KMS-11 (cell line): Measurements from ENCODE around the gene KIF6.

Source experiments
- H2AFZ ChIP-seq: fragments of 200-600 bp; sonication (generic); 2 replicates; pipeline ENCODE4 v1.6.1; 2016; ENCODE audit warnings: antibody characterized with exemption, mixed run types, low read depth
- H3K27ac ChIP-seq: fragments of 200-600 bp; sonication (generic); 2 replicates; pipeline ENCODE4 v1.6.1; 2016; ENCODE audit warnings: mild to moderate bottlenecking, mixed run types
- H3K27me3 ChIP-seq: fragments of 200-600 bp; sonication (generic); 2 replicates; pipeline ENCODE4 v1.6.1; 2017; ENCODE audit warnings: mild to moderate bottlenecking, low read depth, mixed run types, moderate library complexity; ENCODE audit not compliant: insufficient read depth
- H3K36me3 ChIP-seq: fragments of 200-600 bp; sonication (generic); 2 replicates; pipeline ENCODE4 v1.6.1; 2017; ENCODE audit warnings: mild to moderate bottlenecking, mixed run types; ENCODE audit not compliant: insufficient read depth
- H3K4me1 ChIP-seq: fragments of 200-600 bp; sonication (generic); 2 replicates; pipeline ENCODE4 v1.6.1; 2016; ENCODE audit warnings: mild to moderate bottlenecking, low read depth, mixed run types; ENCODE audit not compliant: poor library complexity, severe bottlenecking
- H3K4me2 ChIP-seq: fragments of 200-600 bp; sonication (generic); 2 replicates; pipeline ENCODE4 v1.7.0; 2016; ENCODE audit warnings: mild to moderate bottlenecking, mixed run types
- H3K4me3 ChIP-seq: fragments of 200-600 bp; sonication (generic); IDR thresholded peaks from 2 replicates; pipeline ENCODE4 v1.6.1; 2017; ENCODE audit warnings: low read depth, low read length, mixed read lengths; ENCODE audit not compliant: insufficient read depth
- H3K79me2 ChIP-seq: fragments of 200-600 bp; sonication (generic); 2 replicates; pipeline ENCODE4 v1.6.1; 2016; ENCODE audit warnings: low read depth, mixed run types; ENCODE audit not compliant: insufficient read depth
- H3K9ac ChIP-seq: fragments of 200-600 bp; sonication (generic); 2 replicates; pipeline ENCODE4 v1.6.1; 2016; ENCODE audit warnings: mild to moderate bottlenecking, mixed run types
- H4K20me1 ChIP-seq: fragments of 200-600 bp; sonication (generic); 2 replicates; pipeline ENCODE4 v1.6.1; 2016; ENCODE audit warnings: mild to moderate bottlenecking, mixed run types; ENCODE audit not compliant: insufficient read depth
- CTCF ChIP-seq: fragments of 200-600 bp; sonication (generic); conservative IDR thresholded peaks from 2 replicates; pipeline ENCODE4 v1.6.1; 2017; ENCODE audit warnings: low read depth, mild to moderate bottlenecking, antibody characterized with exemption, low read length, moderate library complexity, mixed read lengths

The KIF6 gene

DNA sequence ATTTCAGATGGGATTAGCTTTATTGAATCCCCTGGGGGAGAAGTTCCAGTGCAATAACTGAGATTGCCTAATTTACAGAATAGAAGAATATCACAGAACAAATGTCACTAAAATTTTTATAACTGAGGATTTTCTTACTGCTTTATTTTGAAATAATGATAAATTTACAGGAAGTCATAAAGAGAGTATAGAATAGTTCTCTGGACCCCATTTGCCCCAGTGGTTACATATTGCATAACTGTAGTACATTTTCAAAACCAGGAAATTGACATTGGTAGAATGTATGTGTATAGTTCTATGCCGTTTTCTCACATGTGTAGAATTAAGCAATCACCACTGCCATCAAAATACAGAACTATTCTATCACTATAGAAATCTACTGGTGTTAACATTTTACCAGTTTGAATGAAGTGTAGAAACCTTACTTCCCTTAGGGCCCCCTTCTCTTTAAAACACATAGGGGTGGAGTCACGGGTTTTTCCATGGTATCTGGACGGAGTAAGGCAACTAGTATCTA lies 18.3 kb downstream of the KIF6 start:
- Histone ChIP-seq H3K27me3 (no peaks in the 10 kb centered on the region), H3K27ac (no peak overlapping the region), H3K79me2 (no peaks in the 10 kb centered on the region), H3K4me3 (no peak overlapping the region), H3K9ac (no peak overlapping the region), H2AFZ (no peak overlapping the region), H3K4me1 (no peaks in the 10 kb centered on the region), H3K36me3 (no peaks in the 10 kb centered on the region), H3K4me2 (no peak overlapping the region), H4K20me1 (no peaks in the 10 kb centered on the region)
- no peak for TF ChIP-seq CTCF

DNA sequence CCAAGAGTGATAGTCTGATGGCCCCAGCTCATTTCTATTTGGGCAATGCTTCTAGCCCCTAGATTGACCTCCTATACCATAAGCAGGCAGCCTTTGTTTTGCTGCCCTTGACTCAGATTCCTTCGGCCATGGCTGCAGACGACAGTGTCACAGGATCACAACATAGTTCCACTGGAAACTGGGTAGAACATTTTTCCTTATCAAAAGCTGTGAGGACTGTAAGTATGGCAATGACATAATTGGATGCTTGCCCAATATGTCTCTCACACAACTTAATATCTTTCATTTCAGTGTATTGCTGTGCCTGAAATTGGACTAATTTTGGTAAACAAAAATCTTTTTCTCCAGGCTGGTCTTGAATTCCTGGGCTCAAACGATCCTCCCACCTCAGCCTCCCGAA lies 22.9 kb downstream of the KIF6 start:
- Histone ChIP-seq H3K79me2 (no peaks in the 10 kb centered on the region), H4K20me1 (no peaks in the 10 kb centered on the region), H3K9ac (no peak overlapping the region), H3K27ac (no peak overlapping the region), H3K27me3 (no peaks in the 10 kb centered on the region), H3K4me1 (no peaks in the 10 kb centered on the region), H2AFZ (no peak overlapping the region), H3K4me2 (no peak overlapping the region), H3K4me3 (no peak overlapping the region), H3K36me3 (no peaks in the 10 kb centered on the region)
- no peak for TF ChIP-seq CTCF

- Histone ChIP-seq H3K4me3 (no peak overlapping the region), H3K4me2 (no peak overlapping the region), H3K4me1 (no peaks in the 10 kb centered on the region), H3K27me3 (no peaks in the 10 kb centered on the region), H3K79me2 (no peaks in the 10 kb centered on the region), H3K9ac (no peak overlapping the region), H2AFZ (no peak overlapping the region), H3K36me3 (no peaks in the 10 kb centered on the region), H3K27ac (no peak overlapping the region), H4K20me1 (no peaks in the 10 kb centered on the region)
- TF ChIP-seq CTCF = no peak
These were observed 24.8 kb downstream of the KIF6 start for GRCh38 chr6:39700362-39700761.

DNA sequence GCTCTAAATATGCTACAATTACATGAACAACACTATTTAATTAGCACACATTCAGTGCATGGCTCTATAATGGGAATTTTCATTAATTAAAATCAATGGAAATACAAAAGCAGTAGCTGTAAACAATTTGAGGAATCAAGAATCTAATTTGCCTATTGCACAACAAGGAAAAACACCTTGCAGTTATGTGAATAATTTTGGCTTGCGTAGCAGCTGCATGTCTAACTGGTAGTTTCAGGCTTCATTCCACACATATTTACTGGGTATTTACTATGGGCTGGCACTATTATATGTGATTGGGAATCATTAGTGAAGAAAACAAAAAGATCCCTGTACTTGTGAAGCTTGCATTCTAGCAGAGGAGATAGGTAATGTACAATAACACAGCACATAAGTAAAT lies 26.4 kb downstream of the KIF6 start:
- no peak for TF ChIP-seq CTCF
- Histone ChIP-seq H2AFZ (no peak overlapping the region), H3K79me2 (no peaks in the 10 kb centered on the region), H3K4me1 (no peaks in the 10 kb centered on the region), H3K27ac (no peak overlapping the region), H3K36me3 (no peaks in the 10 kb centered on the region), H3K4me2 (no peak overlapping the region), H3K4me3 (no peak overlapping the region), H3K27me3 (no peaks in the 10 kb centered on the region), H3K9ac (no peak overlapping the region), H4K20me1 (no peaks in the 10 kb centered on the region)
